Suprapubic skin (tissue), 4 donors: ENCODE measurements around the gene SLC30A2. TPM values are rescaled to one million over a fixed set of nuclear protein-coding genes. Genes with fewer than 3 reads are reported as not detected.

Experiments
- DNase-seq, 2 donors: peaks; one replicate each; pipeline ENCODE4 v3.0.0-alpha.2; 2019; ENCODE audit warnings: low spot score in 2 of 2
- H3K27ac ChIP-seq: fragments of 200-600 bp; sonication (generic); one replicate; pipeline ENCODE4 v1.5.1; 2019
- H3K27me3 ChIP-seq: fragments of 200-600 bp; sonication (generic); one replicate; pipeline ENCODE4 v1.5.1; 2019
- H3K36me3 ChIP-seq: fragments of 200-600 bp; sonication (generic); one replicate; pipeline ENCODE4 v1.5.1; 2019
- H3K4me1 ChIP-seq: fragments of 200-600 bp; sonication (generic); one replicate; pipeline ENCODE4 v1.5.1; 2019
- H3K4me3 ChIP-seq: fragments of 200-600 bp; sonication (generic); one replicate; pipeline ENCODE4 v1.5.1; 2019; ENCODE audit warnings: mild to moderate bottlenecking
- H3K9me3 ChIP-seq: fragments of 200-600 bp; sonication (generic); one replicate; pipeline ENCODE4 v1.5.1; 2019
- EP300 ChIP-seq: sonication (generic); formaldehyde crosslinking; IDR thresholded peaks from one replicate; pipeline ENCODE4 v1.6.1; 2017; ENCODE audit warnings: antibody characterized with exemption
- POLR2A ChIP-seq, 2 donors: fragments of 450-650 bp; IDR thresholded peaks; one replicate each; pipeline ENCODE4 v1.6.1; 2017; ENCODE audit warnings: antibody characterized with exemption in 2 of 2, mild to moderate bottlenecking in 2 of 2, moderate library complexity in 2 of 2
- POLR2AphosphoS5 ChIP-seq, 3 donors: sonication (generic); formaldehyde crosslinking; IDR thresholded peaks; one replicate each; pipeline ENCODE4 v1.6.1; 2017; ENCODE audit warnings: antibody characterized with exemption in 3 of 3
- WGBS: methylation state at CpG from one replicate; pipeline ENCODE4 v1.1.5; 2018; 5-methylcytosine and 5-hydroxymethylcytosine counted together
- total RNA-seq, 4 donors: library from RNA; depleted of rRNA; stranded (reverse); fragments of >200 nt; gene quantifications; one replicate each; pipeline ENCODE4 v1.1.0, GENCODE V29; 2016
- TF ChIP-seq, protein P1 (sequence below), 2 donors: fragments of 200-600 bp in 1 of 2; fragments of 450-650 bp in 1 of 2; sonication (generic) in 1 of 2; IDR thresholded peaks; one replicate each; pipeline ENCODE4 v1.5.1; 2016 to 2019; ENCODE audit warnings: antibody characterized with exemption in 2 of 2, mild to moderate bottlenecking in 1 of 2, moderate library complexity in 1 of 2

Gene SLC30A2
- total RNA-seq, 4 donors from 2014 or later = 0.15 to 2.0 (median 1.1) TPM

DNA sequence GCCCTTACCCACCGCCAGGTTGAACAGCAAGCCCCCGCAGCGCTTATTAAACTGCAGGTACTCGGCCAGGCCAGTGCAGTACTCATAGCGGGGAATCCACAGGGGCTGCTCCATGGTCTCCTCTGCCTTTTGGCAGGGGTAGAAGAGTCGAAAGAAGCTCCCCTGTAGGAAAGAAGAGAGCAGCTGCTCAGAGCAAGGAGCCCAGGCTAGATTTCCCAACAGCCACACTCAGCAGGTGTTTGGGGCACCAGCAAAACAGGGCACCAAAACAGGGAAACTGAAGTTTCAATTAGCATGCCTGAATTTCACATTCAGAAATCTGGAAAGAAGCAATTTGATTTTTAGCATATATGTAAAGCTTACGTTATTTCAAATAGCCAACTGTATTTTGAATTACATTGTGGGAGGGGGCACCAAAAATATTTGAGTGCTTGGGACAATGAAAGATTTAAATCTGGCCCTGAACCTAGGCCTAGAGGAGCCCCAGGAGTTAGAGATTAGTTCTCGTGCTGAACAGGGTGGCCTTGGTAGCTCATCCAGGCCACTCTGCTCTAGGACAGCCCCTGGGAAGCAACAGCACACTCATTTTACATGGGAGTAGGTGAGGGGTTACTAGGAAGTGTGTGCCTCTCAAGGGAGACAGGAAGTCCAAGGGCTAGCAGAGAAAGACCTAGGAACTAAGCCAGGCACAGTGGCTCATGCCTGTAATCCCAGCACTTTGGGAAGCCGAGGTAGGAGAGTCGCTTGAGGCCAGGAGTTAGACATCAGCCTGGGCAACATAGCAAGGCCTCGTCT, 56.3 kb downstream of the SLC30A2 start:
- no peaks in the 10 kb centered on the region for H3K9me3 ChIP-seq
- H3K4me3 ChIP-seq = no peak overlapping the region
- TF ChIP-seq, protein P1, sequence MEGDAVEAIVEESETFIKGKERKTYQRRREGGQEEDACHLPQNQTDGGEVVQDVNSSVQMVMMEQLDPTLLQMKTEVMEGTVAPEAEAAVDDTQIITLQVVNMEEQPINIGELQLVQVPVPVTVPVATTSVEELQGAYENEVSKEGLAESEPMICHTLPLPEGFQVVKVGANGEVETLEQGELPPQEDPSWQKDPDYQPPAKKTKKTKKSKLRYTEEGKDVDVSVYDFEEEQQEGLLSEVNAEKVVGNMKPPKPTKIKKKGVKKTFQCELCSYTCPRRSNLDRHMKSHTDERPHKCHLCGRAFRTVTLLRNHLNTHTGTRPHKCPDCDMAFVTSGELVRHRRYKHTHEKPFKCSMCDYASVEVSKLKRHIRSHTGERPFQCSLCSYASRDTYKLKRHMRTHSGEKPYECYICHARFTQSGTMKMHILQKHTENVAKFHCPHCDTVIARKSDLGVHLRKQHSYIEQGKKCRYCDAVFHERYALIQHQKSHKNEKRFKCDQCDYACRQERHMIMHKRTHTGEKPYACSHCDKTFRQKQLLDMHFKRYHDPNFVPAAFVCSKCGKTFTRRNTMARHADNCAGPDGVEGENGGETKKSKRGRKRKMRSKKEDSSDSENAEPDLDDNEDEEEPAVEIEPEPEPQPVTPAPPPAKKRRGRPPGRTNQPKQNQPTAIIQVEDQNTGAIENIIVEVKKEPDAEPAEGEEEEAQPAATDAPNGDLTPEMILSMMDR (IDR thresholded peaks at IDR 0.05) = no peak
- TF ChIP-seq EP300 (no peak), POLR2AphosphoS5 (IDR thresholded peaks at IDR 0.05) (no peak), POLR2A (IDR thresholded peaks at IDR 0.05) (no peak)
- 91% methylated on average over 11 of the region's 11 CpGs for WGBS
- no peaks in the 10 kb centered on the region for H3K27me3 ChIP-seq
- H3K36me3 ChIP-seq = peaks cover 23% of the 10 kb centered on the region
- H3K4me1 ChIP-seq = no peaks in the 10 kb centered on the region
- no peak for DNase-seq
- no peak overlapping the region for H3K27ac ChIP-seq

DNA sequence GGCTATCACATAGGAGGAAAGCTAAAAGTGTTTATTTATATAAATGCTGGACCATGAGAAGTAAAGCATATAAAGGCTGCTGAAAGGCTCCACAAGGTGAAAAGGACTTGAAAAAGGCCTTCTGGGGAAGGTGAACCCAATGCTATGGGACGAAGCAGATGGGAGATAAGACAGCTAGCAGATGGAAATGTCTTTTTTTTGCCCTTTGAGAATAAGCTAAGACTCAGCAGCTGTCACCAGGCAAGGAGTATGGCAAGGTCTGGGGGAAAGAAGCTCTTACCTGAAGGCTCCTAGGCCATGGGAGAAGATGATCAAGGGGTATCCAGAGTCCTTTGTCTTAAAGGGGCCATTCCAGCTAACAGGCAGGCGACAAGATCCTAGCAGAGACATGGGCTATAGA, 58.0 kb downstream of the SLC30A2 start:
- Histone ChIP-seq H3K9me3 (no peaks in the 10 kb centered on the region), H3K4me3 (no peak overlapping the region), H3K27ac (no peak overlapping the region), H3K27me3 (no peaks in the 10 kb centered on the region), H3K4me1 (no peaks in the 10 kb centered on the region), H3K36me3 (peaks cover 36% of the 10 kb centered on the region)
- WGBS = 89% methylated on average over 2 of the region's 2 CpGs
- no peak for DNase-seq
- no peak for TF ChIP-seq POLR2A (IDR thresholded peaks at IDR 0.05)
- no peak for TF ChIP-seq POLR2AphosphoS5 (IDR thresholded peaks at IDR 0.05)
- TF ChIP-seq, protein P1 (IDR thresholded peaks at IDR 0.05) = no peak
- no peak for TF ChIP-seq EP300

Other genes with a start within 250 kb of the SLC30A2 start
- gene SELENON, start 245.9 kb downstream of the SLC30A2 start, total RNA-seq = 10 to 100 TPM; 21.9 to 39.3 (median 26.9) TPM
- gene MTFR1L, start 226.2 kb downstream of the SLC30A2 start, total RNA-seq = 10 to 100 TPM; 35.2 to 79.3 (median 48.1) TPM
- under 1 TPM in 3 of 4 donors, not detected in 1; 0.26 to 0.89 (median 0.49) TPM for gene AUNIP, start 186.7 kb downstream of the SLC30A2 start, total RNA-seq
- gene PAQR7, start 170.4 kb downstream of the SLC30A2 start, total RNA-seq = 10 to 100 TPM; 14.3 to 20.9 (median 16.6) TPM
- gene STMN1, start 139.7 kb downstream of the SLC30A2 start, total RNA-seq = 10 to 100 TPM; 21.8 to 33.6 (median 28.1) TPM
- 10 to 100 TPM; 16.6 to 31.3 (median 20.0) TPM for gene PAFAH2, start 48.1 kb downstream of the SLC30A2 start, total RNA-seq
- gene EXTL1, start 24.3 kb downstream of the SLC30A2 start, total RNA-seq = 1 to 10 TPM; 1.6 to 9.5 (median 4.2) TPM
- 1 to 10 TPM in 3 of 4 donors, under 1 TPM in 1; 0.42 to 2.4 (median 1.5) TPM for gene TRIM63, start 21.5 kb upstream of the SLC30A2 start, total RNA-seq
- gene PDIK1L, start 65.7 kb upstream of the SLC30A2 start, total RNA-seq = 10 to 100 TPM in 2 of 4 donors, 1 to 10 TPM in 2; 9.1 to 14.1 (median 10.0) TPM
- gene FAM110D, start 113.0 kb upstream of the SLC30A2 start, total RNA-seq = 1 to 10 TPM; 2.4 to 3.6 (median 2.7) TPM
- not detected for gene C1orf232, start 122.8 kb upstream of the SLC30A2 start, total RNA-seq
- gene ZNF593, start 123.8 kb upstream of the SLC30A2 start, total RNA-seq = 10 to 100 TPM; 15.3 to 53.4 (median 28.3) TPM
- gene ZNF593OS, start 125.7 kb upstream of the SLC30A2 start, total RNA-seq = not detected
- 10 to 100 TPM; 45.6 to 91.2 (median 53.7) TPM for gene CNKSR1, start 131.4 kb upstream of the SLC30A2 start, total RNA-seq
- not detected for gene CATSPER4, start 144.5 kb upstream of the SLC30A2 start, total RNA-seq
- gene CEP85, start 188.1 kb upstream of the SLC30A2 start, total RNA-seq = 10 to 100 TPM; 18.2 to 27.8 (median 18.7) TPM
- gene SH3BGRL3, start 234.0 kb upstream of the SLC30A2 start, total RNA-seq = 100 to 1,000 TPM in 1 of 4 donors, 10 to 100 TPM in 3; 53.5 to 104 (median 92.8) TPM